A549 (cell line): ENCODE results near the gene MAN1A2. TPM values are rescaled to one million over a fixed set of nuclear protein-coding genes. Genes with fewer than 3 reads are reported as not detected.

Source experiments
- ATAC-seq, 2 experiments: fragments of 200-7000 bp in 1 of 2; fragments of >200 bp in 1 of 2; cut with Nextera tagmentation in 1 of 2; cut with Tn5 transposase in 1 of 2; 3 replicates each; pipeline versions ENCODE4 v1.8.0 to v1.9.1; 2018 to 2020; ENCODE audit warnings: mild to moderate bottlenecking in 1 of 2, moderate library complexity in 1 of 2
- CTCF ChIA-PET: fragments of 300-600 bp; sonication (Branson Sonifier 250); formaldehyde crosslinking; extraction: SDS; loops from one replicate; lab custom pipeline; 2021; ENCODE audit warnings: antibody characterized with exemption, inconsistent platforms; lab: Yijun Ruan, JAX
- POLR2A ChIA-PET: fragments of 350-600 bp; formaldehyde crosslinking; extraction: SDS; loops from one replicate; lab custom pipeline; 2021; ENCODE audit warnings: antibody characterized with exemption, inconsistent platforms; lab: Yijun Ruan, JAX
- DNase-seq, 2 experiments: peaks; one replicate each; pipeline versions ENCODE4 v3.0.0 to v3.0.0-alpha.2; 2011 to 2016; ENCODE audit warnings: low read depth in 1 of 2, low spot score in 1 of 2
- FAIRE-seq: peaks from 2 replicates; lab custom pipeline; 2011; peaks lifted over from hg19 to GRCh38; lab: Jason Lieb, UNC
- H3K27ac ChIP-seq, 2 experiments: fragments of >200 bp; sonication (Bioruptor Twin); formaldehyde crosslinking; 3 replicates each; pipeline ENCODE4 v1.5.1; 2016 to 2017
- H3K4me1 ChIP-seq: fragments of >200 bp; sonication (Bioruptor Twin); formaldehyde crosslinking; 3 replicates; pipeline ENCODE4 v1.6.1; 2016
- H3K4me2 ChIP-seq: fragments of >200 bp; sonication (Bioruptor Twin); formaldehyde crosslinking; 3 replicates; pipeline ENCODE4 v1.6.1; 2016
- H3K4me3 ChIP-seq: fragments of >200 bp; sonication (Bioruptor Twin); formaldehyde crosslinking; 3 replicates; pipeline ENCODE4 v1.5.1; 2016
- H3K9me3 ChIP-seq: fragments of >200 bp; sonication (Bioruptor Twin); formaldehyde crosslinking; 3 replicates; pipeline ENCODE4 v1.6.1; 2016
- BCL3 ChIP-seq: fragments of >200 bp; sonication (Bioruptor Twin); formaldehyde crosslinking; IDR thresholded peaks from 3 replicates; pipeline ENCODE4 v1.6.1; 2016
- CHD2 ChIP-seq: fragments of 150-350 bp; IDR thresholded peaks from 2 replicates; pipeline ENCODE4 v1.6.1; 2014; ENCODE audit warnings: low read length; ENCODE audit not compliant: partially characterized antibody
- E2F6 ChIP-seq: IDR thresholded peaks from 2 replicates; pipeline ENCODE4 v1.6.1; 2012; ENCODE audit warnings: low read depth, borderline replicate concordance
- EHMT2 ChIP-seq: fragments of 200-600 bp; sonication (generic); IDR thresholded peaks from 2 replicates; pipeline ENCODE4 v1.6.1; 2016; ENCODE audit warnings: antibody characterized with exemption, low read depth, mild to moderate bottlenecking, moderate library complexity
- ESRRA ChIP-seq: fragments of 150-350 bp; IDR thresholded peaks from 2 replicates; pipeline ENCODE4 v1.6.1; 2014; ENCODE audit warnings: mild to moderate bottlenecking, low read length, borderline replicate concordance
- GATA3 ChIP-seq: IDR thresholded peaks from 2 replicates; pipeline ENCODE4 v1.6.1; 2012; ENCODE audit warnings: borderline replicate concordance
- JUNB ChIP-seq: fragments of >200 bp; sonication (Bioruptor Twin); formaldehyde crosslinking; IDR thresholded peaks from 2 replicates; pipeline ENCODE4 v1.6.1; 2016
- KDM1A ChIP-seq: fragments of 200-600 bp; sonication (generic); IDR thresholded peaks from 2 replicates; pipeline ENCODE4 v1.6.1; 2016; ENCODE audit warnings: low read depth, mild to moderate bottlenecking
- MAX ChIP-seq: IDR thresholded peaks from 2 replicates; pipeline ENCODE4 v1.6.1; 2012
- MYC ChIP-seq: IDR thresholded peaks from 2 replicates; pipeline ENCODE4 v1.6.1; 2012; ENCODE audit warnings: mild to moderate bottlenecking, inconsistent platforms, low read length, improper control_type of control experiment, borderline replicate concordance
- PBX3 ChIP-seq: IDR thresholded peaks from 2 replicates; pipeline ENCODE4 v1.6.1; 2012
- POLR2AphosphoS2 ChIP-seq: conservative IDR thresholded peaks from 2 replicates; pipeline ENCODE4 v1.6.1; 2012; ENCODE audit warnings: low read length, improper control_type of control experiment, inconsistent platforms
- RNF2 ChIP-seq: fragments of 200-600 bp; sonication (generic); IDR thresholded peaks from 2 replicates; pipeline ENCODE4 v1.6.1; 2016; ENCODE audit warnings: low read depth, mild to moderate bottlenecking, antibody characterized with exemption, moderate library complexity, borderline replicate concordance
- SREBF2 ChIP-seq: fragments of 450-650 bp; IDR thresholded peaks from 2 replicates; pipeline ENCODE4 v1.6.1; 2014; ENCODE audit warnings: mild to moderate bottlenecking, moderate library complexity
- TFCP2L1 ChIP-seq: fragments of 250-450 bp; sonication (Bioruptor Pico); IDR thresholded peaks from 2 replicates; pipeline ENCODE4 v1.5.0; 2021; ENCODE audit warnings: mild to moderate bottlenecking
- TP53 ChIP-seq: fragments of 250-450 bp; sonication (Bioruptor Pico); IDR thresholded peaks from 2 replicates; pipeline ENCODE4 v1.5.0; 2021; ENCODE audit warnings: mild to moderate bottlenecking, moderate library complexity
- WGBS: methylation state at CpG from one replicate; pipeline ENCODE4 v1.1.6; 2017; ENCODE audit errors: missing lambda C conversion rate; 5-methylcytosine and 5-hydroxymethylcytosine counted together
- polyA plus RNA-seq, 4 experiments: library from polyadenylated mRNA; depleted of rRNA in 3 of 4; stranded (reverse); fragments of >200 nt; fragmentation: RNase III in 1 of 4; extraction: RNeasy Plus Mini Kit Qiagen cat#74134 plus additional on column Dnase treatment in 1 of 4; gene quantifications; 2 replicates in 3 of 4; 3 replicates in 1 of 4; pipeline ENCODE4 v1.2.3, GENCODE V29; 2011 to 2017

MAN1A2 gene
- polyA plus RNA-seq, 2 of the 4 experiments (the other 2 are of a cell fraction): 10.2 to 18.7 TPM

- ATAC-seq (no peak), FAIRE-seq (no peak)
- TF ChIP-seq ESRRA: no peak
- TF ChIP-seq MAX: no peak
- TF ChIP-seq, all 56 proteins: peak for 0
- H3K27ac ChIP-seq: no peak overlapping the region
- no peak overlapping the region for H3K4me3 ChIP-seq
- WGBS: 57% methylated on average over 4 of the region's 4 CpGs
- POLR2A ChIA-PET: interaction anchor here (0.5 kb wide), 1 partner anchor 93 kb away, joined by 3 read pairs; no protein-coding TSS in a partner anchor
- no peak for DNase-seq
- no peaks in the 10 kb centered on the region for H3K9me3 ChIP-seq
- no peak overlapping the region for H3K4me2 ChIP-seq
- CTCF ChIA-PET: no interaction called here
- no peaks in the 10 kb centered on the region for H3K4me1 ChIP-seq
Observed at GRCh38 chr1:117565076-117565556, 197.9 kb downstream of the MAN1A2 start.

- ChIA-PET CTCF (interaction anchor here (1.0 kb wide), 1 partner anchor 188 kb away, joined by 4 read pairs; no protein-coding TSS in a partner anchor), POLR2A (no interaction called here)
- DNase-seq: no peak
- no peak for FAIRE-seq
- Histone ChIP-seq H3K4me1 (no peaks in the 10 kb centered on the region), H3K9me3 (no peaks in the 10 kb centered on the region), H3K27ac (no peak overlapping the region), H3K4me2 (no peak overlapping the region), H3K4me3 (no peak overlapping the region)
- ATAC-seq: no peak
- TF ChIP-seq RNF2 (no peak), ESRRA (no peak), CHD2 (no peak), KDM1A (no peak), JUNB (no peak)
- WGBS: 74% methylated on average over 4 of the region's 8 CpGs
Observed at GRCh38 chr1:117565745-117566455, 198.7 kb downstream of the MAN1A2 start.

- POLR2A ChIA-PET: no interaction called here
- DNase-seq (no peak), FAIRE-seq (no peak), ATAC-seq (no peak)
- CTCF ChIA-PET: interaction anchor here (1.0 kb wide), 1 partner anchor 187 kb away, joined by 4 read pairs; no protein-coding TSS in a partner anchor
- Histone ChIP-seq H3K9me3 (no peaks in the 10 kb centered on the region), H3K4me3 (no peak overlapping the region), H3K4me1 (no peaks in the 10 kb centered on the region), H3K4me2 (no peak overlapping the region), H3K27ac (no peak overlapping the region)
- WGBS: 26% methylated on average over 3 of the region's 3 CpGs
- no peak for TF ChIP-seq E2F6
- no peak for TF ChIP-seq POLR2AphosphoS2
- TF ChIP-seq TP53 (CRISPR knock-in tag): no peak
- TF ChIP-seq SREBF2: no peak
- TF ChIP-seq CHD2: no peak
- TF ChIP-seq PBX3: no peak
- TF ChIP-seq BCL3: no peak
- TF ChIP-seq GATA3: no peak
- no peak for TF ChIP-seq TFCP2L1 (CRISPR knock-in tag)
- no peak for TF ChIP-seq EHMT2
- no peak for TF ChIP-seq RNF2
- no peak for TF ChIP-seq MYC
Observed at GRCh38 chr1:117566556-117566955, 199.3 kb downstream of the MAN1A2 start.
